ENCODE results near the gene NPAS3.

DNA sequence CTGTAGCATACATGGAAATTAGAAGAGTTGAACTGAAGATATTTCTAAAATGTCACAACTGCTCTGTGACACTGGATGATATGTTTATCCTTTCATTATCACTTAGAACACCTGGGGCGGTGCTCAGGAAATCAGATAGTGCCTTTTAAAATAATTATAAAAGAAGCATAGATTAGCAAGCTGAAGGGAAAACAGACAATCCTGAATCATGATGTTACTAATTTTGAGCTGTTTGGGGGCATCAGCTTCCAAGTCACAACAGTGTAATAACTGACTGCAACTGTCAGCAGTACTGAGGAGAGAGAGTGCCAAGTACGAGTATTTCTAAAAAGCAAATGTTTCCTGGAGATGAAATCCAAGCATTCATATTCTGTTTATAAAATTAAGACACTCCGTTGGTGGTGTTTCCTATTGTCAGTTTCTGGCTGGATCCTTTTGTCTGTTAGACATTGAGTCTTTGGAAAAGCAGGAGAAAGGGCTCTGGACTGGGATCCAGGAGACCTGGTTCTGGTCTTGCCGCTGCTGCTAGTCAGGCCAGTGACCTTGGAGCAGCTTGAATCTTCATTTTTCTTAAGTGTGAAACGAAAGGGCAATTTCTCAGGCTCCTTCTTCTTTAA lies 632.1 kb downstream of the NPAS3 start:
- TF ChIP-seq, protein P1, sequence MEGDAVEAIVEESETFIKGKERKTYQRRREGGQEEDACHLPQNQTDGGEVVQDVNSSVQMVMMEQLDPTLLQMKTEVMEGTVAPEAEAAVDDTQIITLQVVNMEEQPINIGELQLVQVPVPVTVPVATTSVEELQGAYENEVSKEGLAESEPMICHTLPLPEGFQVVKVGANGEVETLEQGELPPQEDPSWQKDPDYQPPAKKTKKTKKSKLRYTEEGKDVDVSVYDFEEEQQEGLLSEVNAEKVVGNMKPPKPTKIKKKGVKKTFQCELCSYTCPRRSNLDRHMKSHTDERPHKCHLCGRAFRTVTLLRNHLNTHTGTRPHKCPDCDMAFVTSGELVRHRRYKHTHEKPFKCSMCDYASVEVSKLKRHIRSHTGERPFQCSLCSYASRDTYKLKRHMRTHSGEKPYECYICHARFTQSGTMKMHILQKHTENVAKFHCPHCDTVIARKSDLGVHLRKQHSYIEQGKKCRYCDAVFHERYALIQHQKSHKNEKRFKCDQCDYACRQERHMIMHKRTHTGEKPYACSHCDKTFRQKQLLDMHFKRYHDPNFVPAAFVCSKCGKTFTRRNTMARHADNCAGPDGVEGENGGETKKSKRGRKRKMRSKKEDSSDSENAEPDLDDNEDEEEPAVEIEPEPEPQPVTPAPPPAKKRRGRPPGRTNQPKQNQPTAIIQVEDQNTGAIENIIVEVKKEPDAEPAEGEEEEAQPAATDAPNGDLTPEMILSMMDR (conservative IDR thresholded peaks at IDR 0.05; ENCODE audit: low read length), result no peak
- TF ChIP-seq EZH2phosphoT487 (IDR thresholded peaks at IDR 0.05; ENCODE audit: borderline replicate concordance, low read depth, low read length), result no peak
